Measurements from ENCODE around the gene FAM168B.

DNA sequence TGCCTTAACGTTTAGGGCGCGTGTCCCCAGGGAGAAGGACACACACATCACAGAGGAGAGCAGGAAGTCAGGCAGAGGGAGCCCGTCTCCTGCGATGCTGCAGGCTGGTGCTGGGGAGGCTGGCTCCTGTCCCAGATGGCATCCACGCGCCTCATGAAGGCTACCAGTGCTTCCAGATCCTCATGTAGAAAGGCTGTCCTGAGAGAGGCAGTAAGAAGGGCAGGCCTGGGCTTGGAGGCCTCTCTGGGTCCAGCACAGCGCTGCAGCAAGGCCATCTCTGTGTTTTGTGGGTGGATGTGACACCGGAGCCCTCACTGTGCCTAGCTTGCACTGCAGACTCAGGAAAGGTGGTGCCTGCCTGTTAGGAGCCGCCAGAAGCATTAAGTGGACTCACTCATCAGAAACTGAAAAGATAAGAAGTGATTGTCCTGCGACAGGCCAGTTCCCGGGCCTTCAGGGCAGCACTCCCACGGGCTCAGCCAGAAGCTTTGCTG is 62.7 kb downstream of the FAM168B start:
- TF ChIP-seq, protein P1, sequence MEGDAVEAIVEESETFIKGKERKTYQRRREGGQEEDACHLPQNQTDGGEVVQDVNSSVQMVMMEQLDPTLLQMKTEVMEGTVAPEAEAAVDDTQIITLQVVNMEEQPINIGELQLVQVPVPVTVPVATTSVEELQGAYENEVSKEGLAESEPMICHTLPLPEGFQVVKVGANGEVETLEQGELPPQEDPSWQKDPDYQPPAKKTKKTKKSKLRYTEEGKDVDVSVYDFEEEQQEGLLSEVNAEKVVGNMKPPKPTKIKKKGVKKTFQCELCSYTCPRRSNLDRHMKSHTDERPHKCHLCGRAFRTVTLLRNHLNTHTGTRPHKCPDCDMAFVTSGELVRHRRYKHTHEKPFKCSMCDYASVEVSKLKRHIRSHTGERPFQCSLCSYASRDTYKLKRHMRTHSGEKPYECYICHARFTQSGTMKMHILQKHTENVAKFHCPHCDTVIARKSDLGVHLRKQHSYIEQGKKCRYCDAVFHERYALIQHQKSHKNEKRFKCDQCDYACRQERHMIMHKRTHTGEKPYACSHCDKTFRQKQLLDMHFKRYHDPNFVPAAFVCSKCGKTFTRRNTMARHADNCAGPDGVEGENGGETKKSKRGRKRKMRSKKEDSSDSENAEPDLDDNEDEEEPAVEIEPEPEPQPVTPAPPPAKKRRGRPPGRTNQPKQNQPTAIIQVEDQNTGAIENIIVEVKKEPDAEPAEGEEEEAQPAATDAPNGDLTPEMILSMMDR (IDR thresholded peaks at IDR 0.05), result no peak
- TF ChIP-seq POLR2A (IDR thresholded peaks at IDR 0.05), result no peak
